Measurements from ENCODE around the gene STK10. TPM values are rescaled to one million over a fixed set of nuclear protein-coding genes. Genes with fewer than 3 reads are reported as not detected.
A peak's percentile ranks its signal among the peaks of the same experiment; 100 is the strongest.

Gene STK10
- total RNA-seq, 2 donors from 2014 or later: 14.3 to 17.9 TPM

DNA sequence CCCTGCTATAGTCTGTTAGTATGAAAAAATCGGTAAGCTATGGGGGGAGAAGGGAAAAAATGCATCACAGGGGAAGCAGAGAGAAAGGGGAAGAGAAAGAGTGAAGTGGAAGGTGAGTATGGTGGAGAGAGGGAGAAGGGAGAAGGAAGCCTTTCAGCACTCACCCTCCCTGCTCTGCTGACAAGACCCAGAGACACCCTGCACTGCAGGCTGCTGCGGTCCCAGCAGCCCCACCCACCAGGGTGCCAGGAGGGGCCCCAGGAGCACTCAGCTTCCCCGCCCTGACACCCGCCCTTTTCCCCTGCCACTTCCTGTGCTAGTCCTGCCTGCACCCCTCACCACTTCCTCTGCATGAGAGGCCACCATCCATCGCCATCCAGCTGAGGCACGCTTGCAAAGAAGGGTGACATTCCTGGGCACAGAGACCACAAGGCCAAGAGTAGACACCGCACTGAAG, 12.7 kb downstream of the STK10 start:
- Mint-ChIP-seq H3K9me3 (no peaks in the 10 kb centered on the region), H3K27ac (no peak overlapping the region), H3K4me1 (peaks cover 23% of the 10 kb centered on the region), H3K36me3 (ENCODE audit: low read depth) (no peaks in the 10 kb centered on the region), H3K4me3 (no peak overlapping the region), H3K27me3 (ENCODE audit: insufficient read depth) (no peaks in the 10 kb centered on the region)
- DNase-seq: no peak
- Histone ChIP-seq H3K27me3 (ENCODE audit: control insufficient read depth, insufficient read depth, low read length, poor library complexity, severe bottlenecking) (no peaks in the 10 kb centered on the region), H3K27ac (ENCODE audit: low read depth, low read length) (no peak overlapping the region), H3K4me1 (ENCODE audit: control insufficient read depth, insufficient read depth, low read length) (no peaks in the 10 kb centered on the region), H3K9me3 (ENCODE audit: control insufficient read depth, low read length) (no peaks in the 10 kb centered on the region), H3K9ac (ENCODE audit: extremely low read depth, low read length, poor library complexity, severe bottlenecking) (no peak overlapping the region), H3K4me3 (ENCODE audit: low read length) (no peak overlapping the region), H3K36me3 (ENCODE audit: control insufficient read depth, insufficient read depth, low read length) (no peaks in the 10 kb centered on the region)
- 87 to 88% methylated on average over 4 to 7 of the region's 7 CpGs for WGBS, 2 experiments (ENCODE audit: insufficient coverage in 1 of 2, insufficient read length in 1 of 2)
- TF ChIP-seq, protein P1, sequence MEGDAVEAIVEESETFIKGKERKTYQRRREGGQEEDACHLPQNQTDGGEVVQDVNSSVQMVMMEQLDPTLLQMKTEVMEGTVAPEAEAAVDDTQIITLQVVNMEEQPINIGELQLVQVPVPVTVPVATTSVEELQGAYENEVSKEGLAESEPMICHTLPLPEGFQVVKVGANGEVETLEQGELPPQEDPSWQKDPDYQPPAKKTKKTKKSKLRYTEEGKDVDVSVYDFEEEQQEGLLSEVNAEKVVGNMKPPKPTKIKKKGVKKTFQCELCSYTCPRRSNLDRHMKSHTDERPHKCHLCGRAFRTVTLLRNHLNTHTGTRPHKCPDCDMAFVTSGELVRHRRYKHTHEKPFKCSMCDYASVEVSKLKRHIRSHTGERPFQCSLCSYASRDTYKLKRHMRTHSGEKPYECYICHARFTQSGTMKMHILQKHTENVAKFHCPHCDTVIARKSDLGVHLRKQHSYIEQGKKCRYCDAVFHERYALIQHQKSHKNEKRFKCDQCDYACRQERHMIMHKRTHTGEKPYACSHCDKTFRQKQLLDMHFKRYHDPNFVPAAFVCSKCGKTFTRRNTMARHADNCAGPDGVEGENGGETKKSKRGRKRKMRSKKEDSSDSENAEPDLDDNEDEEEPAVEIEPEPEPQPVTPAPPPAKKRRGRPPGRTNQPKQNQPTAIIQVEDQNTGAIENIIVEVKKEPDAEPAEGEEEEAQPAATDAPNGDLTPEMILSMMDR (conservative IDR thresholded peaks at IDR 0.05): no peak

DNA sequence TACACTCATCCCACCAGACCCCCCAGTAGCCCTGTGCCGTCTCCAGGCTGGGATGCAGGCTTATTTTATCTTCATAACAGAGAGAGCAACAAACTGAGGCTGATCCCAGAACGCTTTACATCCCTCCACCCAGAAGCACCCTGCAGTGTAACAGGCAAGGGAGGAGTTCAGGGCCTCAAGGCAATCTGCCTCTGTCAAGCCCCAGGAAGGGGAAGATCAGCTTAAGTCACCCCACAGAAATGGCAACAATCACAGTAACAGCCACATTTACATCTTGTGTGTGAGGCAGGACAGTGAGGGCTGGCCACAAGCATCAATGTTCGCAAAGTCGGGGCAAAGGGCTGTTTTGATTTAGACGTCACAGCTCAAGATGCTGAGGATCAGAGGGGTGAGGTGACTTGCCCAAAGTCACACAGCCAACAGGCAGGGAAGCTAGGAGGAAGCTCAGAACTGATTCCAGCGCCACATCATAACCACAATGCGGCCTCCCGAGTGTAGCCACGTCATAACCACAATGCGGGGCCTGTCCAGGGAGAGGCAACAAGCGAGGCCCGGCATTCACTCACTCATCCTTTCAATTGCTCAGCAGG, 14.4 kb downstream of the STK10 start:
- no peak overlapping the region for H3K27ac ChIP-seq (ENCODE audit: low read depth, low read length)
- no peaks in the 10 kb centered on the region for H3K36me3 ChIP-seq (ENCODE audit: control insufficient read depth, insufficient read depth, low read length)
- no peak overlapping the region for H3K4me3 ChIP-seq (ENCODE audit: low read length)
- no peak for DNase-seq
- no peaks in the 10 kb centered on the region for H3K27me3 ChIP-seq (ENCODE audit: control insufficient read depth, insufficient read depth, low read length, poor library complexity, severe bottlenecking)
- Mint-ChIP-seq H3K27ac (peak overlapping the region; percentile 52), H3K36me3 (ENCODE audit: low read depth) (no peaks in the 10 kb centered on the region), H3K27me3 (ENCODE audit: insufficient read depth) (no peaks in the 10 kb centered on the region), H3K4me3 (no peak overlapping the region), H3K9me3 (no peaks in the 10 kb centered on the region), H3K4me1 (peaks cover 18% of the 10 kb centered on the region)
- no peaks in the 10 kb centered on the region for H3K4me1 ChIP-seq (ENCODE audit: control insufficient read depth, insufficient read depth, low read length)
- H3K9me3 ChIP-seq (ENCODE audit: control insufficient read depth, low read length): no peaks in the 10 kb centered on the region
- H3K9ac ChIP-seq (ENCODE audit: extremely low read depth, low read length, poor library complexity, severe bottlenecking): no peak overlapping the region
- TF ChIP-seq, protein P1 (conservative IDR thresholded peaks at IDR 0.05): no peak
- 89 to 94% methylated on average over 8 to 12 of the region's 12 CpGs for WGBS, 2 experiments (ENCODE audit: insufficient coverage in 1 of 2, insufficient read length in 1 of 2)

DNA sequence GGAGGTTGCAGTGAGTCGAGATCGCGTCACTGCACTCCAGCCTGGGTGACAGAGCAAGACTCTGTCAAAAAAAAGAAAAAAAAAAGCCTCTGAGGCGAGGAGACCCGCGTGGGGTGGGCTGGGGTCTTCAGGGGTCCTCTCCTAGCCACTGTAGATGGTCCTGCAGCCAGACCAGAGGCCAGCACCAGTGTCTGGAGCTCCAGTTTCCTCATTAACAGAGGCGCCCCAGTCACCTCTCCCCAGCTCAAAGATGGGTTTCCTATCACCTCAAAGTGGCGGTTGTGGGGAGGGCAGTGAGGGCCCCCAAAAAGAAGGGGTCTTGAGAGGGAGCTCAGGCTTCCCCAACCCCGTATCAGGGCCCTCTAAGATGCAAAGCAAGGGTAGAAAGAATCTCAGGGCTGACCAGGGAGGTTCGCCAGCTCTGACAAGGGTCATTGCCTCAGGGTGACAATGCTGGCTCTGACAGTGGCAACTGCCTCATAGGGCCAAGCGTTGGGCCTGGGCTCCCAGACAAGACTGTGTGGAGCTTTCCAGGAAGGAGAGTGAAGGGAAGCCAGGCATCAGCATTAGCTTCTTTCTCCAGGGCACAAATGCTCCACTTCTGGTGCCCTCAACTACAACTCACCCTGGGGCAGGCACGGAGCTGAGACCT, 15.0 kb downstream of the STK10 start:
- Mint-ChIP-seq H3K4me3 (no peak overlapping the region), H3K36me3 (ENCODE audit: low read depth) (no peaks in the 10 kb centered on the region), H3K27me3 (ENCODE audit: insufficient read depth) (no peaks in the 10 kb centered on the region), H3K4me1 (peaks cover 14% of the 10 kb centered on the region), H3K9me3 (no peaks in the 10 kb centered on the region), H3K27ac (peak overlapping the region; percentile 52)
- WGBS, 2 experiments (ENCODE audit: insufficient coverage in 1 of 2, insufficient read length in 1 of 2): 86 to 96% methylated on average over 8 to 12 of the region's 12 CpGs
- no peaks in the 10 kb centered on the region for H3K36me3 ChIP-seq (ENCODE audit: control insufficient read depth, insufficient read depth, low read length)
- no peak for DNase-seq
- H3K27me3 ChIP-seq (ENCODE audit: control insufficient read depth, insufficient read depth, low read length, poor library complexity, severe bottlenecking): no peaks in the 10 kb centered on the region
- no peak overlapping the region for H3K27ac ChIP-seq (ENCODE audit: low read depth, low read length)
- H3K9ac ChIP-seq (ENCODE audit: extremely low read depth, low read length, poor library complexity, severe bottlenecking): no peak overlapping the region
- no peaks in the 10 kb centered on the region for H3K9me3 ChIP-seq (ENCODE audit: control insufficient read depth, low read length)
- no peak overlapping the region for H3K4me3 ChIP-seq (ENCODE audit: low read length)
- no peaks in the 10 kb centered on the region for H3K4me1 ChIP-seq (ENCODE audit: control insufficient read depth, insufficient read depth, low read length)
- TF ChIP-seq, protein P1 (conservative IDR thresholded peaks at IDR 0.05): no peak
